Transverse colon (tissue), 4 donors: ENCODE measurements around the gene EHMT1. TPM values are rescaled to one million over a fixed set of nuclear protein-coding genes. Genes with fewer than 3 reads are reported as not detected.

Source experiments
- DNase-seq: peaks from one replicate; pipeline ENCODE4 v3.0.0-alpha.2; 2019
- H3K27ac ChIP-seq, 4 donors: fragments of 200-600 bp; sonication (generic); 2 replicates each; pipeline ENCODE4 v1.5.1; 2016 to 2018; ENCODE audit warnings: inconsistent platforms in 4 of 4
- H3K27me3 ChIP-seq: fragments of 200-600 bp; sonication (generic); 2 replicates; pipeline ENCODE4 v1.5.1; 2017; ENCODE audit warnings: inconsistent platforms
- H3K36me3 ChIP-seq, 4 donors: fragments of 200-600 bp; sonication (generic); 2 replicates each; pipeline ENCODE4 v1.5.1; 2017 to 2019; ENCODE audit warnings: inconsistent platforms in 4 of 4
- H3K4me1 ChIP-seq, 4 donors: fragments of 200-600 bp; sonication (generic); 2 replicates each; pipeline ENCODE4 v1.5.1; 2017 to 2020; ENCODE audit warnings: inconsistent platforms in 4 of 4
- H3K4me3 ChIP-seq, 4 donors: fragments of 200-600 bp; sonication (generic); 1 replicate in 1 of 4; 2 replicates in 3 of 4; pipeline versions ENCODE4 v1.5.1 to v1.6.1; 2017 to 2019; ENCODE audit warnings: inconsistent platforms in 4 of 4
- H3K9me3 ChIP-seq, 2 donors: fragments of 200-600 bp; sonication (generic); 2 replicates each; pipeline ENCODE4 v1.5.1; 2017 to 2019; ENCODE audit warnings: inconsistent platforms in 2 of 2
- CTCF ChIP-seq, 5 experiments: fragments of 200-600 bp in 3 of 5; fragments of 450-650 bp in 2 of 5; sonication (generic) in 3 of 5; IDR thresholded peaks; 1 replicate in 2 of 5; 2 replicates in 3 of 5; pipeline ENCODE4 v1.5.1; 2016 to 2017; ENCODE audit warnings: antibody characterized with exemption in 5 of 5, inconsistent platforms in 3 of 5, mild to moderate bottlenecking in 2 of 5, moderate library complexity in 1 of 5
- EP300 ChIP-seq: sonication (generic); formaldehyde crosslinking; IDR thresholded peaks from one replicate; pipeline ENCODE4 v1.6.1; 2017; ENCODE audit warnings: antibody characterized with exemption, low read depth
- POLR2A ChIP-seq: fragments of 450-650 bp; IDR thresholded peaks from one replicate; pipeline ENCODE4 v1.6.1; 2016; ENCODE audit warnings: antibody characterized with exemption, mild to moderate bottlenecking, moderate library complexity
- POLR2AphosphoS5 ChIP-seq, 3 donors: sonication (generic); formaldehyde crosslinking; IDR thresholded peaks; one replicate each; pipeline ENCODE4 v1.6.1; 2016; ENCODE audit warnings: antibody characterized with exemption in 3 of 3
- WGBS, 2 donors: methylation state at CpG; one replicate each; pipeline ENCODE4 v1.1.5; 2018; ENCODE audit warnings: low coverage in 1 of 2; 5-methylcytosine and 5-hydroxymethylcytosine counted together
- in situ Hi-C, 4 donors: fragments of 200-750 bp; cut with MboI; loops; one replicate each; pipeline versions ENCODE4 v1.15.0 to v1.15.1; 2017; ENCODE audit warnings: low sequenced_read_pairs in 3 of 4, low pct_ligation_motif_present in 1 of 4, low pct_unique_long_range_greater_than_20kb in 1 of 4
- intact Hi-C: fragments of 100-400 bp; cut with DNase I; formaldehyde crosslinking; loops from one replicate; pipeline ENCODE4 v1.15.1; 2023; ENCODE audit warnings: low total_unique reads
- total RNA-seq, 4 donors: library from RNA; depleted of rRNA; stranded (reverse); fragments of >200 nt; gene quantifications; one replicate each; pipeline ENCODE4 v1.1.0, GENCODE V29; 2016

Gene EHMT1
- total RNA-seq, 4 donors from 2014 or later, result 93.8 to 184 (median 139) TPM

GRCh38 chr9:137691646-137692351, 73.0 kb downstream of the EHMT1 start:
- Histone ChIP-seq H3K36me3 (no peaks in the 10 kb centered on the region), H3K4me1 (peaks cover 4 to 36% (median 10%) of the 10 kb centered on the region in 4 donors), H3K4me3 (no peak overlapping the region), H3K27ac (no peak overlapping the region), H3K27me3 (no peaks in the 10 kb centered on the region), H3K9me3 (no peaks in the 10 kb centered on the region)
- WGBS, 2 donors, result 84 to 87% methylated on average over 8 to 12 of the region's 12 CpGs
- DNase-seq, result no peak
- intact Hi-C loops (no loop called here), in situ Hi-C loops (no loop called here)
- TF ChIP-seq EP300 (no peak), POLR2AphosphoS5 (IDR thresholded peaks at IDR 0.05) (no peak), CTCF (IDR thresholded peaks at IDR 0.05) (no peak), POLR2A (no peak)

- no peaks in the 10 kb centered on the region for H3K9me3 ChIP-seq
- TF ChIP-seq POLR2A, result no peak
- no peak for TF ChIP-seq EP300
- no peak for TF ChIP-seq CTCF (IDR thresholded peaks at IDR 0.05)
- TF ChIP-seq POLR2AphosphoS5 (IDR thresholded peaks at IDR 0.05), result no peak
- no peak overlapping the region for H3K4me3 ChIP-seq
- peaks cover 4 to 35% (median 10%) of the 10 kb centered on the region in 4 donors for H3K4me1 ChIP-seq
- WGBS, 2 donors, result 96% methylated on average over 25 of the region's 36 CpGs; no CpG with 5 or more reads in 1 of the 2 donors
- H3K36me3 ChIP-seq, result no peaks in the 10 kb centered on the region
- DNase-seq, result no peak
- no peak overlapping the region for H3K27ac ChIP-seq
- in situ Hi-C loops, result no loop called here
- intact Hi-C loops, result no loop called here
- no peaks in the 10 kb centered on the region for H3K27me3 ChIP-seq
Measured at GRCh38 chr9:137694236-137694959, 75.6 kb downstream of the EHMT1 start.

- 63% methylated on average over 22 of the region's 22 CpGs; no CpG with 5 or more reads in 1 of the 2 donors for WGBS, 2 donors
- peak; percentile 65 for DNase-seq
- intact Hi-C loops (no loop called here), in situ Hi-C loops (no loop called here)
- no peaks in the 10 kb centered on the region for H3K27me3 ChIP-seq
- peaks cover 4 to 27% (median 10%) of the 10 kb centered on the region in 4 donors for H3K4me1 ChIP-seq
- H3K4me3 ChIP-seq, result no peak overlapping the region
- H3K27ac ChIP-seq, result no peak overlapping the region
- TF ChIP-seq POLR2AphosphoS5 (IDR thresholded peaks at IDR 0.05) (no peak), CTCF (IDR thresholded peaks at IDR 0.05) (peak; percentile 56 to 75 (median 67))
- no peaks in the 10 kb centered on the region for H3K36me3 ChIP-seq
- no peaks in the 10 kb centered on the region for H3K9me3 ChIP-seq
Measured at GRCh38 chr9:137694962-137695875, 76.4 kb downstream of the EHMT1 start.
